ENCODE results near the gene ANKRD23. TPM values are rescaled to one million over a fixed set of nuclear protein-coding genes. Genes with fewer than 3 reads are reported as not detected.

The ANKRD23 gene
- total and polyA plus RNA-seq, 2 of the 13 experiments (the other 11 are each of a cell fraction or from before 2014, with no cell fraction given): 1.5 to 1.6 TPM

GRCh38 chr2:96819128-96819875, 24.5 kb downstream of the ANKRD23 start (continued):
- TF ChIP-seq TRAFD1 (CRISPR knock-in tag; IDR thresholded peaks at IDR 0.05; ENCODE audit: borderline replicate concordance): no peak
- TF ChIP-seq ZMYM3 (CRISPR knock-in tag; IDR thresholded peaks at IDR 0.05): peak; percentile 96
- peak; percentile 38 for TF ChIP-seq POLR2AphosphoS5 (IDR thresholded peaks at IDR 0.05; ENCODE audit: low read depth, low read length)
- peak; percentile 50; the same call in 1 of the 2 replicates for TF ChIP-seq HNF1A (IDR thresholded peaks at IDR 0.05; ENCODE audit: low read depth)
- TF ChIP-seq HNF1A (CRISPR knock-in tag; IDR thresholded peaks at IDR 0.05; ENCODE audit: borderline replicate concordance): peak; percentile 89; the same call in 1 of the 2 replicates
- peak; percentile 68; the same call in 1 of the 2 replicates for TF ChIP-seq TBX3 (IDR thresholded peaks at IDR 0.05; ENCODE audit: borderline replicate concordance)
- peak; percentile 86 for TF ChIP-seq CBFB (CRISPR knock-in tag; IDR thresholded peaks at IDR 0.05)
- peak; percentile 94 for TF ChIP-seq HNRNPL (IDR thresholded peaks at IDR 0.05; ENCODE audit: low read depth, low read length)
- peak; percentile 69; the same call in 1 of the 2 replicates for TF ChIP-seq NR2C2 (CRISPR knock-in tag; IDR thresholded peaks at IDR 0.05; ENCODE audit: borderline replicate concordance)
- TF ChIP-seq SSRP1 (CRISPR knock-in tag; IDR thresholded peaks at IDR 0.05): peak; percentile 98
- TF ChIP-seq ZFP41 (CRISPR knock-in tag; IDR thresholded peaks at IDR 0.05; ENCODE audit: borderline replicate concordance): 0 out of 2 replicates have a peak, but pooled peaks have one; percentile 22
- TF ChIP-seq SRF (IDR thresholded peaks at IDR 0.05; ENCODE audit: low read depth, low read length): no peak
- TF ChIP-seq ZNF264 (CRISPR knock-in tag; IDR thresholded peaks at IDR 0.05): peak; percentile 98
- TF ChIP-seq XRCC5 (optimal IDR thresholded peaks at IDR 0.05; ENCODE audit: low read length): peak; percentile 97
- TF ChIP-seq ZUFSP (CRISPR knock-in tag; IDR thresholded peaks at IDR 0.05; ENCODE audit: borderline replicate concordance): no peak
- TF ChIP-seq ZNF772 (CRISPR knock-in tag; IDR thresholded peaks at IDR 0.05): peak; percentile 95
- peak; percentile 56; the same call in 1 of the 2 replicates for TF ChIP-seq SOX13 (IDR thresholded peaks at IDR 0.05)
- peak in 1 of 2 experiments; percentile 93; a peak in 2 of 4 replicates for TF ChIP-seq SOX13 (CRISPR knock-in tag; conservative IDR thresholded peaks at IDR 0.05 in 1 of 2, IDR thresholded peaks at IDR 0.05 in 1 of 2)
- TF ChIP-seq HDAC1 (CRISPR knock-in tag; IDR thresholded peaks at IDR 0.05): peak; percentile 99
- TF ChIP-seq TGIF2 (CRISPR knock-in tag; IDR thresholded peaks at IDR 0.05): peak; percentile 97
- TF ChIP-seq SPEN (CRISPR knock-in tag; IDR thresholded peaks at IDR 0.05; ENCODE audit: low read depth): peak; percentile 94
- peak; percentile 81; the same call in 1 of the 2 replicates for TF ChIP-seq PPARG (CRISPR knock-in tag; conservative IDR thresholded peaks at IDR 0.05)
- no peak for TF ChIP-seq REXO4 (CRISPR knock-in tag; IDR thresholded peaks at IDR 0.05; ENCODE audit: borderline replicate concordance)

All from HepG2 (cell line).